TTC549 (cell line): ENCODE measurements around the gene FRAS1.

Experiments
- FAIRE-seq: peaks from 2 replicates; lab custom pipeline; 2012; peaks lifted over from hg19 to GRCh38; lab: Jason Lieb, UNC

Gene FRAS1

DNA sequence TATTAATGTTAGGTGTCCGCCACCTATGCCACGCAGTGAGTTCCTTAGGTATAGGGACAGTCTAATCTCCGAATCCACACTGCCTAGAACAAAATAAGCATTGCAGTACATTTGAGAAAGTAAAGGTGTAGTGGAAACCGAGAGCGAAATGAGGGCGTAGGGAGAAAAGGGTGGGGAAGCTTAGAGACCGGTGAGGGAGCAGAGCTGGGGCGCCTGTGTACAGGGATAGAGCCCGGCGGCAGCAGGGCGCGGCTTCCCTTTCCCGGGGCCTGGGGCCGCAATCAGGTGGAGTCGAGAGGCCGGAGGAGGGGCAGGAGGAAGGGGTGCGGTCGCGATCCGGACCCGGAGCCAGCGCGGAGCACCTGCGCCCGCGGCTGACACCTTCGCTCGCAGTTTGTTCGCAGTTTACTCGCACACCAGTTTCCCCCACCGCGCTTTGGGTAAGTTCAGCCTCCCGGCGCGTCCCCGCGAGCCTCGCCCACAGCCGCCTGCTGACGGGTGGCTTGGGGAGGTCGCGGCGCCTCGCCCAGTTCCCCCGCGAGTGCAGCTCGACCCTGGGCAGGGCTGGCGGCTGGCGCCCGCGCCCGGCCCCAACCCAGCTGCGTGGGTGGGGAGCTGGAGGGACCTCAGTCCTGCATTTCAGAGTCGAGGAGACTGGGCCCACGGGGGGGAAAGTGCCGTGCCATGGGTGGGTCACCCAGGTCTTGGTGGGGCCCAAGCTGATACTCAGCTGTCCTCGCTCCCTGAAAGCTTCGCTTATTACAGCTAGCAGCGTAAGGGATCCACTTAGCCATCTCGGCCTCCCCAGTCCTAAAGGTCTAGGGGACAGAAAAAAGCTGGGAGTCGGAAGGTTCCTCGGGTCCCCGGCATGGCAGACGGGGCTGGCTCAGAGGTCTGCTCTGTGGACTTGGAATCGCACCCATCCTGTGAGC, 494.6 kb downstream of the FRAS1 start, which contains the start of gene ANXA3:
ANXA3 (plus strand) TSS at position 351 of the 932 bp plus-strand sequence. CDS start 2,704 bp downstream, outside the sequence.
- no peak for FAIRE-seq

DNA sequence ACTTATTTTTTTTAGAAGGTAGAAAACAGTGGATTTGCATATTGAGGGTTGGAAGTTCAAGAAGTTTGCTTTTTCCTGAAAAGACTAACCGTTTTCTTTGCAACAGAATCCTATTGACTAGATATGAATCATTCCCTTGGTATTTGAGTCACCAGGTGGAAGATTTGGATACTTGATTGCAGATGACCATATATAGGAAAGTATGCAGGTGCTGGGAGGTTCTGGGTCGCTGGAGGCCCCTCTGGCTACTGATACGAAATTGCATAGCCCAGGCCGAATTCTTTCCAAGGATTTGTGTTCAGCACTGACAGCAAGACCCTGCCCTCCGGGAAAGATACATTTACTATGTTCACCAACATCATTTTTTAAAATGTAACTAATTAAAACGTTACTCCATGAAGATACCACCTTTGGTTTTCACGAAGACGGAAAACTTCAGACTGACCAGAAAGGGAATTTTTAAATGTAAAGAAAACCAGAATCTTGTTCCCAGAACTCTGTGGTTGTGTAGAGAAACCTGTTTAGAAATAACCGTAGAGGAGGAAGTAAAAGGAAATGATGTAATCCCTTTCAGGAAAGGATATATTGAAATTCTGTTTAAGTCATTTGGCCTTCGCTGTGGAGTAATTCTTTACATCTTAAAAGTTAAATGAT, 495.4 kb downstream of the FRAS1 start:
- no peak for FAIRE-seq

DNA sequence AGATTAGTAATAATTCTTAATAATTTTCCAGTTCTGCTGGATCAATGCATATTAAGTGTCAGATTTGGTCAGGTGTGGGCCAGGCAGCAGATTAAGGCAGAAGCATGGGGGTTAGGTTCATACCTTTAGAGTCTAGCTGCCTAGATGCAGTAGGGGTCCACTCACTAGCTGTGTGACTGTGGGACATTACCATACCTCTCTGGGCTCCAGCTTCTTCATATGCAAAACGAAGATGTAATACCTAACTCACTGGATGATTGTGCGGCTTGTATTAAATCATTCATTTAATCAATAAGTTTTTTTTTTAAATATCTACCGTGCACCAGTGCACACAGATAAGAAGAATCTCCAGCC, 495.9 kb downstream of the FRAS1 start:
- no peak for FAIRE-seq

DNA sequence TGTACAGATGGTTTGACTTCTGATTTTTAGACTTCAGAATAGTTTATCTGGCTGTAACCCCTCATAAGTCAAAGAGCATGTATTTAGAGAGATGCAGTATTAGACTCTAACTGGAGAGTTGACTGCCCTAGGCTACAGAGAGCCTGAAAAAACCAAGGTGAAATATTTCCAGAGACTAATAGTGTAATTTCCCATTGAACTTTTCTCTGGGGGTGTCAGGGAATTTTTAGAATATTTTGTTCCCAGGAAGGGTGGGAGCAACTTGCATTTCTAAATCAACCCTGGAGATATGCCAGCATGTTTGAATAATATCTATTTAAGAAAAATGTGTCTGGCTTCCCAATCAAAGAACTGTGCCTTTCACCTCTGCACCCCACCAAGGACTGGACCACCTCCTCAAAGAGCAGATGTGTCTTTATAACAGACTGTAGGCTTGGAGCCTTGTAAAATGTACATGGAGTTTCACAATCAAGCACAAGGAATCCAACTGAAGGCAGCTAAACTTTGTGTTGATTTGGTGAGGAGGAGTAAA, 496.5 kb downstream of the FRAS1 start:
- FAIRE-seq: no peak

GRCh38 chr4:78556665-78557064, 499.5 kb downstream of the FRAS1 start:
- no peak for FAIRE-seq

DNA sequence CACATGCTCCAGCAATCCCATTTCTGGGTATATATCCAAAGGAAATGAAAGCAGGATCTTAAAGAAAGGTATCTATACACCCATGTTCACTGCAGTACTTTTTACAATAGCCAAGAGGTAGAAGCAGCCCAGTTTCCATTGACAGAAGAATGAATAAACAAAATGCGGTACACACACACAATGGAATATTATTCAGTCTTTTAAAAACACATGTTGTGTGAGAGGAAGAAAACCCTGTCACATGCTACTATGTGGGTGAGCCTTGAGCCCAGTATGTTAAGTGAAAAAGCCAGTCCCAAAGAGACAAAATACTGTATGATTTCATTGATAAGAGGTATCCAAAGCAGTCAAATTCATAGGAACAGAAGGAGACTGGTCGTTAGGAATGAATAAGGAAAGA, 500.7 kb downstream of the FRAS1 start:
- no peak for FAIRE-seq

DNA sequence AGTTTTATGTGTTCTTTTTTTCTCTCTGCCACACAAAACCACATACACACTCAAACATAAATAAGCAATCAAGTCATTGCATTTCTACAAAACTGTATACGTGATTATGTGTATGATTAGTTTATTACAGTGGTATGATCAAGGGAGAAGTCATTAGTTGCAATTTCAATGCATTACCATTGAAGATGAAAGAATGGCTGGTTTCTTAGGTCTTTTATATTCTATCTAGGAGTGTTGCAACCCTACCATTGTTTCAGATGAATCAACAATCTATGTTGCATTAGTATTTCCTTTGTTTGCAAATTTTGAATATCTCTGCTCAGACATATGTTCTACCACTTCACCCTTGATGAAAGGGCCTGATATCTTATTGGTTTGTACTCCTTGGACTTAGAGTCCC, 501.3 kb downstream of the FRAS1 start:
- no peak for FAIRE-seq

DNA sequence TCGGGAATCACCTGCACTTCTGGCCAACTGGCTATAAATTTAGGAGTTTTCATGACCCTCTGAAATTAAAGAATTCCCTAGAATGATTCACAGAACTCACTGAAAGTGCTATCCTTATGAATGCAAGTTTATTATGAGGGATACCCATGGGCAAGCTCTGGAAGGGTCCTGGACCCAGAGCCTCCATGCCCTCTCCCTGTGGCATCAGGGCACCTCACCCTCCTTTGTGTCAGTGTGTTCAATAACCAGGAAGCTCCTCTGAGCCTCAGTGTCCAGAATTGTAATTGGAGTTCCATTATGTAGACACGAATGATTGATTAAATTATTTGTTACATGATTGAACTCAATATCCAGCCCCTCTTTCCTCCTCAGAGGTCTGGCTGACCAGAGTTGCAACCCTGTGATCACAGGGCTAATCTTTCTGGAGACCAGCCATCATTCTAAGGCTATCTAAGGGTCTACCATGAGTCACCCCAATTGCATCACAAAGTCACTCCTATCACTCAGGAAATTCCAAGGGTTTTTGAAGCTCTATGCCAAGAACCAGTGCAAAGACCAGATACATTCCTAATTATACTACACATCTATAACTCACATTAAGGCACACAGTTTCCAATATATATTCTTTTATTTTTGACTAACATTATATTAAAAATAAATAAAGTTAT, 503.3 kb downstream of the FRAS1 start:
- no peak for FAIRE-seq

- FAIRE-seq: no peak
Measured at GRCh38 chr4:78561677-78562076, 504.6 kb downstream of the FRAS1 start.

DNA sequence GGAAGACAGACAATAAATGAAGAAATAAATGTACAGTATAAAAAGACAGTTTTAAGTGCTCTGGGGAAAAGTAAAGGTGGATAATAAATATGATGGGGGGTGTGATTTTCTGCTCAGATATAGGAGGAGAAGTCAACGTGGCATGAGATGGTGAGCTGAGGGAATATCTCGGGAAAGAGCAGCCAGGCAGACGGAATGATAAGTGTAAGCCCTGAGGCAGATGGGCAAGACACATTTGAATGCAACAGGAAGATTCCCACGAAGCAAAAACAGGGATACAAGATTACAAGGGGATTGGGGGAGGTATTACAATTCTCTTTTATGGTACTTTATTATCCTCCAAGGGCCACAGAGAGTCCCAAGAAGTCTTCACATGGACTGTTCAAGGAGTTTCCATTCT, 505.6 kb downstream of the FRAS1 start:
- no peak for FAIRE-seq

- no peak for FAIRE-seq
Measured at GRCh38 chr4:78565971-78566372, 508.8 kb downstream of the FRAS1 start.

DNA sequence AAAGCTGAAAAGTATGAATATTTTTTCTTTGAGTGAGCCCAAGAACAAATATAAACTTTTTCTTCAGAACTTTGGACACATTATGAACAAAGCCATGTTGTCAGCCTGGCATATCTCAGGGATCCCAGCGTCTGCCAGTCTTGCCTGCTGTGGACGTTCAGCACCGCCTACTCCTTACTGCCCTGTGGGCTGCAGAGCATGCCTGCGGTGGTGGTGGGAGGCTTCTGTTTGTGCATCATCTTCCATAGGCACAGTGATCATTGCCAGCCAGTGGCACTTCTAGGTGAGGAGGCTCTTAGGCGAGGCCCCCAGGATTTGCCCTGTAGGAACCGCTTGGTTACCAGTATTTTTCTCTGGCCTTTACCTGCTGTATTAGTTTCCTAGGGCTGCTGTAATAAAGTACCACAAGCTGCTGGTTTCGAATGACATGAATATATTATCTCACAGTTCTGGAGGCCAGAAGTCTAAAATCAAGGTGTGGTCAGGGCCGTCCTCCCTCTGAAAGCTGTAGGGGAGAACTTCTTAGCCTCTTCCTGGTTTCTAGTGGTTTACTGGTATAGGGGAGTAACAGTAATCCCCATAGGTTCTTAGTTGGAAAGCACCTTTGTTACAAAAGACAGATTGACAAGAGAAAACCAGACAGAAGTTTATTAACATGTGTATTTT, 509.8 kb downstream of the FRAS1 start:
- FAIRE-seq: no peak

GRCh38 chr4:78567500-78568060, 510.5 kb downstream of the FRAS1 start:
- FAIRE-seq: no peak

GRCh38 chr4:78568640-78569305, 511.6 kb downstream of the FRAS1 start:
- FAIRE-seq: no peak

DNA sequence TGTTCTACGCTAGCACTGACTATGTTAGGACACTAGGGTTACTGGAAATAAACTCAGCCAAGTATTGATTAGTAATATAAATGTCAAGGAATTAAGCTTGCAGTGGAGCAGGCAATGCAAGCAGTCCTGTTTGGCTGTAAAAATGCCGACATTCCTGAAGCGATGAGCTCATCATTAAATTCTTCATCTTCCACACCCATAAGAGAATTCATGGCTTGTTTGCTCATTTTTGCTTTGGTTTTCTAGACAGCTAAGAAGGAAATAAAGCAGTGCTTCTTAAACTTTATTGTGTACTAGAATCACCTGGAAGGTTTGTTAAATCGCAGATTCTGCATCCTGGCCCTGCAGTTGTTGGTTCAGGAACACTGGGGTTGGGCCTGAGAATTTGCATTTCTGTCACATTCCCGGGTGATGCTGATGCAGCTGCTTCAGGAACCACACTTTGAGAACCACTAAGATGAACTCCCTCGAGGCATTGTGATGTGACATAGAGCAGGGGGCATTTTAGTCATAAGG, 512.2 kb downstream of the FRAS1 start:
- no peak for FAIRE-seq

DNA sequence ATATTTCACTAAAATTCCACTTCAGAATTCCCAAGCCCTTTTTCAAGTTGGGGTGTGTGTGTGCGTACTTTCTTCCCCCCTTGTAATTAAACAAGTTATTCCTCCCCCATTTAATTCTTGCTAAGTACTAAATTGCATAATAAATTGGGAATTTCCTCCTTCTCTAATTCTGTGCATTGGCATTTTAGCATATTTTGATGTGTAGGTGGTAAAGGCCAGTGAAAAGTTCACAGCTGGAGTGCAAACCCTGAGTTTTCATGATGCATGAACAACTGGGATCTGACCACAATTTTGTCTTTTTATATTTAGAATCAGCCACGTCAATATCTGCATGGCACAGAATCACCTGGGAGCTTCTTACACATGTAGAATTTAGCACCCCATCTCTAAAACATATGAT, 513.0 kb downstream of the FRAS1 start:
- FAIRE-seq: no peak

GRCh38 chr4:78571804-78572203, 514.7 kb downstream of the FRAS1 start:
- no peak for FAIRE-seq

DNA sequence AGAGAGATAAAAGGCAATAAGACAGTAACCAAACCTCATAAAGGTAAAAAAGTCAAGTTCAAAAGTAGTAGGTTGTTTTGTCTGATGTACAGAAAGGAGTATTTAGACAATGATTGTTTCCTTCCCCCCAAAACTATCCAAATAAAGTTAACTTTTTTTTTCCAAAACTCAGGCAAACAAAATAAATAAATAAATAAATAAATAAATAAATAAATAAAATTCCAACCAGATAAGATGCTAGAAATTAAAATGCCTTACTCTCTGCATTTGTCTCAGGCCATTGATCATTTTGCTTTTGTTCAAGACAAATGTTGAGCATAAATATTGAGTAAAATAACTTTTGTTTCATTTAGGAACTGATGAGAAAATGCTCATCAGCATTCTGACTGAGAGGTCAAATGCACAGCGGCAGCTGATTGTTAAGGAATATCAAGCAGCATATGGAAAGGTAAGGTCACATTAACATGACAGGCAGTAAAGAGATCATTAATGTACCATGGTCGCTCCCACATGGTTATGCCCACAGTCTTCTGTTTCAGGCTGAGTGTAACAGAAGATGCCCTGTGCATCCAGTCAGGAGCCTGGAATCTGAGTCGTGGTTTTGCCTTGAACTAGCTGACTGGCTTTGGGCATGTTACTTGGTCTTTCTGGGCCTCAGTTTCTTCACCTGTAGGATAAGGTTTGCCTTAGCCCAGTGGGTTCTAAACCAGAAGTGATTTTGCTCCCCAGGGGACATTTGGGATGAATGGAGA, 521.7 kb downstream of the FRAS1 start:
- no peak for FAIRE-seq

DNA sequence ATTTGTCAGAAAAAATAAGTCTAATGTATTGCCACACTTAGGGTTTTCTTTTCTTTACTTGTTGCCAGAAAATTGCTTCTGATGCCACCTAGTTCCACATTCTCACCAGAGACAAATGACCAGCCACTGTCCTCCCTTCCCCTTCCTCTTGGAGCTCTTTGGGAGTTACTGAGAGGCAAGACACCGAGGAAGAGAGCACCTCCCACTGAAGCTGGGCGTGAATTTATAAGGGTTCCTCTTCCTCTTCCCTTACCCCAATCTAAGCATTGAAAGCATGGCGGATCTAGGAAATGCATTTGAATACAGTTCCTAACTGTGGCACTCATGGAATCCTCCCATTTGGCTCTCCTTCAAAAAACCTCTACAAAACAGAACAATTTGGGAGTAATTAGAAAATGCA, 524.5 kb downstream of the FRAS1 start:
- no peak for FAIRE-seq

DNA sequence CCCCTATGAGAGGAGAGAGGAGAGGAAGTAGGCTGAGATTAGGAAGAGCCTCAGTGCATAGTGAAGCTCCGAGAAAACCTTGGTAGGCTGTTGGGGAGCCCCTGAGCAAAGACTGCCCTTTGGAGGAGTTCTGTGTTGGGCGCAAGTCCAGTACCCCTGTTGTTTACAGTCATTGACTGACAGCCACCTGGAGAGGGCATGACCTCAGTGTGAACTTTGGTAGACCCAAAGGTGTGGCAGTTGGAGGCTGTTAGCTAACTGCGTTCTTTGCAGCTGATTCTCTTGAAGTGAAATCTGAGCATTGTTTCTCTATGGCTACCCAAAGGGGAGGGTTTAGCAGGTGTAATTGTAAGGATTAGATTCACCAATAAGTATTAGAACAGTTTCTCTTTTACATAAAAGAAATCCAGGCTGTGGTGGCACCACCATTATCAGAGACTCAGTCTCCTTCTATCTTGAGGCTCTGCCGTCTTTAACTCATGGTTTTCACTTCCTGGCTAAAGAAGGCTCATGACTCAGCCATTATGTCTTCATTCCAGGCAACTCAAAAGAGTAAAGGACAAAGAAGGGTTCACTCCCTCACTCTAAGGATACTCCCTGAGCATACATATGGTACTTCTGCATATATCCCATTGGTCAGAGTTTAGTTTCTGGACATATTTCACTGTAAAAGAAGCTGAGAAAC, 527.9 kb downstream of the FRAS1 start:
- no peak for FAIRE-seq
